ENCODE data around the gene LARP4B. TPM values are rescaled to one million over a fixed set of nuclear protein-coding genes. Genes with fewer than 3 reads are reported as not detected.

Gene LARP4B
- total and polyA plus RNA-seq, 7 experiments from 2014 or later: 31.9 to 114 (median 93.5) TPM

GRCh38 chr10:869171-869570 is 62.3 kb downstream of the LARP4B start:
- Histone ChIP-seq H3K27me3 (ENCODE audit: control insufficient read depth in 2 of 2, insufficient read depth in 2 of 2, low read length in 2 of 2) (no peaks in the 10 kb centered on the region), H3K36me3 (ENCODE audit: control insufficient read depth in 2 of 3, insufficient read depth in 3 of 3, low read length in 3 of 3) (peaks cover 0 to 47% (median 3%) of the 10 kb centered on the region in 3 experiments), H3K27ac (ENCODE audit: low read depth, low read length) (no peak overlapping the region), H3K4me3 (ENCODE audit: low read length) (no peak overlapping the region), H3K4me1 (ENCODE audit: control insufficient read depth in 2 of 2, insufficient read depth in 2 of 2, low read length in 2 of 2) (no peaks in the 10 kb centered on the region), H3K9me3 (ENCODE audit: control insufficient read depth in 2 of 3, low read length in 3 of 3) (no peaks in the 10 kb centered on the region)
- peak overlapping the region in 2 of 9 donors; percentile 18 to 24 for H3K27ac Mint-ChIP-seq
- CTCF ChIA-PET: no interaction called here
- ATAC-seq (no peak), DNase-seq (no peak)
- intact Hi-C loops (cut with micrococcal nuclease): no loop called here
- H3K4me3 Mint-ChIP-seq: no peak overlapping the region
- H3K4me1 Mint-ChIP-seq: peaks cover 18 to 43% (median 33%) of the 10 kb centered on the region in 7 donors
- H3K9me3 Mint-ChIP-seq: no peaks in the 10 kb centered on the region
- no peaks in the 10 kb centered on the region for H3K27me3 Mint-ChIP-seq
- POLR2A ChIA-PET: no interaction called here
- peaks cover 14 to 52% (median 22%) of the 10 kb centered on the region in 5 donors for H3K36me3 Mint-ChIP-seq

GRCh38 chr10:867807-868206 is 63.7 kb downstream of the LARP4B start:
- CTCF ChIA-PET: no interaction called here
- no peak overlapping the region for H3K4me3 Mint-ChIP-seq
- H3K27me3 Mint-ChIP-seq: no peaks in the 10 kb centered on the region
- H3K4me1 ChIP-seq (ENCODE audit: control insufficient read depth in 2 of 2, insufficient read depth in 2 of 2, low read length in 2 of 2): no peaks in the 10 kb centered on the region
- H3K27me3 ChIP-seq (ENCODE audit: control insufficient read depth in 2 of 2, insufficient read depth in 2 of 2, low read length in 2 of 2): no peaks in the 10 kb centered on the region
- no peaks in the 10 kb centered on the region for H3K9me3 Mint-ChIP-seq
- DNase-seq: no peak
- ATAC-seq: no peak
- POLR2A ChIA-PET: no interaction called here
- H3K27ac ChIP-seq (ENCODE audit: low read depth, low read length): no peak overlapping the region
- no peaks in the 10 kb centered on the region for H3K9me3 ChIP-seq (ENCODE audit: control insufficient read depth in 2 of 3, low read length in 3 of 3)
- H3K27ac Mint-ChIP-seq: no peak overlapping the region
- H3K4me3 ChIP-seq (ENCODE audit: low read length): no peak overlapping the region
- peaks cover 18 to 43% (median 32%) of the 10 kb centered on the region in 7 donors for H3K4me1 Mint-ChIP-seq
- peaks cover 18 to 60% (median 31%) of the 10 kb centered on the region in 5 donors for H3K36me3 Mint-ChIP-seq
- intact Hi-C loops (cut with micrococcal nuclease): no loop called here
- peaks cover 0 to 50% (median 9%) of the 10 kb centered on the region in 3 experiments for H3K36me3 ChIP-seq (ENCODE audit: control insufficient read depth in 2 of 3, insufficient read depth in 3 of 3, low read length in 3 of 3)

GRCh38 chr10:866577-866941 is 64.9 kb downstream of the LARP4B start:
- no peaks in the 10 kb centered on the region for H3K4me1 ChIP-seq (ENCODE audit: control insufficient read depth in 2 of 2, insufficient read depth in 2 of 2, low read length in 2 of 2)
- peaks cover 0 to 46% (median 12%) of the 10 kb centered on the region in 3 experiments for H3K36me3 ChIP-seq (ENCODE audit: control insufficient read depth in 2 of 3, insufficient read depth in 3 of 3, low read length in 3 of 3)
- ChIA-PET POLR2A (no interaction called here), CTCF (no interaction called here)
- no peaks in the 10 kb centered on the region for H3K27me3 ChIP-seq (ENCODE audit: control insufficient read depth in 2 of 2, insufficient read depth in 2 of 2, low read length in 2 of 2)
- H3K36me3 Mint-ChIP-seq: peaks cover 18 to 54% (median 37%) of the 10 kb centered on the region in 5 donors
- H3K4me1 Mint-ChIP-seq: peaks cover 15 to 41% (median 24%) of the 10 kb centered on the region in 7 donors
- no peak overlapping the region for H3K4me3 ChIP-seq (ENCODE audit: low read length)
- peak overlapping the region in 4 of 9 donors; percentile 1 to 41 (median 18) for H3K27ac Mint-ChIP-seq
- intact Hi-C loops (cut with micrococcal nuclease): no loop called here
- DNase-seq: no peak
- no peaks in the 10 kb centered on the region for H3K9me3 Mint-ChIP-seq
- no peak overlapping the region for H3K4me3 Mint-ChIP-seq
- H3K27ac ChIP-seq (ENCODE audit: low read depth, low read length): no peak overlapping the region
- H3K9me3 ChIP-seq (ENCODE audit: control insufficient read depth in 2 of 3, low read length in 3 of 3): no peaks in the 10 kb centered on the region
- no peak for ATAC-seq
- H3K27me3 Mint-ChIP-seq: no peaks in the 10 kb centered on the region

DNA sequence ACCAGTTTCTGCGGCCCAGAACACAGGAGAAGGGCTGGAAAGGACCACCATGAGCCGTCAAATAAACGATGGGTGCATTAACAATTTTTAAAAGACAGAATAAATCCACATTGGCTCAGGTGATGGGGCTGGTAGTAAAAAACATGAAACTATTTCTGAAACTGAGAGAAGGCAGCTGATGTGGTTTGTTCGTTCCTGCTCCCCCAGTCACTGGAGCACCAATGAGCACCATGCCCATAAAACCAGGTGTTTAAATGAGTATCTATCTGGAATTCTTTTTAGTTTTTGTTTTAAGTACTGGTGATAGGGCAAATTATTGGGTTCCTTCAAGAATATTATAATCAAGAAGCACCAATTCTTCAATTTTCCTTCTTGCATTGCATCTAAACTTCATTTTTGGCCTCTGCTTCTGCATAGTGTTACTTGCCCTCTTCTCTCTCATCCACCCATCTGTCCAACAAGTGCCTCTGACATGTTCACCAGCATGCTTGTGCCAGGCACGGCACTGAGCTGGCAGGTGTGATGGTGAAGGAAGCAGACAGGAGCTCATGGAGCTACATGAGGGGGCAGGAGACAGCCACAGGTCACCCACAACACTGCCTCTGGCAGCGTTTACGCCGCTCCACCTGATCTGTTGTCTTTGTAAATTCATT is 65.5 kb downstream of the LARP4B start:
- H3K9me3 Mint-ChIP-seq: no peaks in the 10 kb centered on the region
- no peaks in the 10 kb centered on the region for H3K9me3 ChIP-seq (ENCODE audit: control insufficient read depth in 2 of 3, low read length in 3 of 3)
- no peak overlapping the region for H3K4me3 Mint-ChIP-seq
- peaks cover 0 to 41% (median 12%) of the 10 kb centered on the region in 3 experiments for H3K36me3 ChIP-seq (ENCODE audit: control insufficient read depth in 2 of 3, insufficient read depth in 3 of 3, low read length in 3 of 3)
- intact Hi-C loops (cut with micrococcal nuclease): no loop called here
- no peak overlapping the region for H3K4me3 ChIP-seq (ENCODE audit: low read length)
- ChIA-PET CTCF (no interaction called here), POLR2A (no interaction called here)
- peaks cover 15 to 40% (median 20%) of the 10 kb centered on the region in 7 donors for H3K4me1 Mint-ChIP-seq
- ATAC-seq: no peak
- H3K36me3 Mint-ChIP-seq: peaks cover 16 to 54% (median 40%) of the 10 kb centered on the region in 5 donors
- no peak for DNase-seq
- H3K27ac ChIP-seq (ENCODE audit: low read depth, low read length): no peak overlapping the region
- no peaks in the 10 kb centered on the region for H3K4me1 ChIP-seq (ENCODE audit: control insufficient read depth in 2 of 2, insufficient read depth in 2 of 2, low read length in 2 of 2)
- H3K27ac Mint-ChIP-seq: peak overlapping the region in 5 of 9 donors; percentile 1 to 46 (median 16)
- H3K27me3 ChIP-seq (ENCODE audit: control insufficient read depth in 2 of 2, insufficient read depth in 2 of 2, low read length in 2 of 2): no peaks in the 10 kb centered on the region
- no peaks in the 10 kb centered on the region for H3K27me3 Mint-ChIP-seq

DNA sequence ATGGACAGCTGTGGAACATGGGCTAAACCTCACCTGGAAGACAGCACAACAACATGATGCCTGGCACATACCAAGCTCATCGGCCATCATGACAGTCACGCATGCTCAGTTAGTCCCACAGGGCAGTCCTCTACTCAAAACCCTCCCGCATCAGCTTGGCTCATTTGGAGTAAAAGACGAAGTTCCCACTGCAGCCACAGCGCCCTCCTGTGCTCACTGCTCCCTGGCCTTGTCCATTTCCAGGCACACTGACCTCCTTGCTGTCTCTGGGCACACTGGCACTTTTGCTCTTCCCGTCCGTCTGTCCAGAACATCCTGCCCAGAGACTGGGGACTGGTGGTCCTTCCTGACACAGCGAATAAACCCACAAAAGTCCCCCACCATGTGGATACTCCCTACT is 66.2 kb downstream of the LARP4B start:
- Mint-ChIP-seq H3K27ac (peak overlapping the region in 3 of 9 donors; percentile 28 to 73 (median 44)), H3K4me3 (no peak overlapping the region), H3K36me3 (peaks cover 9 to 55% (median 39%) of the 10 kb centered on the region in 5 donors), H3K4me1 (peaks cover 12 to 33% (median 16%) of the 10 kb centered on the region in 7 donors), H3K27me3 (no peaks in the 10 kb centered on the region), H3K9me3 (no peaks in the 10 kb centered on the region)
- no peaks in the 10 kb centered on the region for H3K27me3 ChIP-seq (ENCODE audit: control insufficient read depth in 2 of 2, insufficient read depth in 2 of 2, low read length in 2 of 2)
- ChIA-PET POLR2A (no interaction called here), CTCF (no interaction called here)
- no peak for DNase-seq
- no peak overlapping the region for H3K4me3 ChIP-seq (ENCODE audit: low read length)
- peaks cover 0 to 38% (median 12%) of the 10 kb centered on the region in 3 experiments for H3K36me3 ChIP-seq (ENCODE audit: control insufficient read depth in 2 of 3, insufficient read depth in 3 of 3, low read length in 3 of 3)
- H3K4me1 ChIP-seq (ENCODE audit: control insufficient read depth in 2 of 2, insufficient read depth in 2 of 2, low read length in 2 of 2): no peaks in the 10 kb centered on the region
- no peak overlapping the region for H3K27ac ChIP-seq (ENCODE audit: low read depth, low read length)
- no peaks in the 10 kb centered on the region for H3K9me3 ChIP-seq (ENCODE audit: control insufficient read depth in 2 of 3, low read length in 3 of 3)
- intact Hi-C loops (cut with micrococcal nuclease): no loop called here
- no peak for ATAC-seq

DNA sequence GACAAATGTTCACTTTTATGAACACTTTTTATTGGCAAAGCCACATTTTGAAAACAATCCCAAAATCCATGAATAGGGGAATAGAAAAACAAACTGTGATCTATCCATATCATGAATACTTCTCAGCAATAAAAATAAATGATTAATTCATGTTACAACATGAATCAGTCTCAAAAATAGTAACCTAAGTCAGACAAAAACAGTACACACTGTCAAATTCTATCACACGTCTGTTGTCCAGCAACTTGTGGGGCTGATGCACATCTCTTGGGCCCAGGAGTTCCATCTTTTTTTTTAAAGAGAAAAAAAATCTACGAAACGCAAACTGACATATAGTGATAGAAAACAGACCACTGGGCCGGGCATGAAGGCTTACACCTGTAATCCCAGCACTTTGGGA is 71.0 kb downstream of the LARP4B start:
- Histone ChIP-seq H3K4me1 (ENCODE audit: control insufficient read depth in 2 of 2, insufficient read depth in 2 of 2, low read length in 2 of 2) (no peaks in the 10 kb centered on the region), H3K9me3 (ENCODE audit: control insufficient read depth in 2 of 3, low read length in 3 of 3) (no peaks in the 10 kb centered on the region), H3K36me3 (ENCODE audit: control insufficient read depth in 2 of 3, insufficient read depth in 3 of 3, low read length in 3 of 3) (peaks cover 0 to 53% (median 15%) of the 10 kb centered on the region in 3 experiments), H3K27ac (ENCODE audit: low read depth, low read length) (no peak overlapping the region), H3K27me3 (ENCODE audit: control insufficient read depth in 2 of 2, insufficient read depth in 2 of 2, low read length in 2 of 2) (no peaks in the 10 kb centered on the region), H3K4me3 (ENCODE audit: low read length) (no peak overlapping the region)
- peak overlapping the region in 1 of 9 donors; percentile 19 for H3K27ac Mint-ChIP-seq
- ChIA-PET CTCF (interaction anchor here (0.8 kb wide), 1 partner anchor 55 kb away, joined by 4 read pairs; no protein-coding TSS in a partner anchor), POLR2A (no interaction called here)
- H3K9me3 Mint-ChIP-seq: no peaks in the 10 kb centered on the region
- peaks cover 8 to 50% (median 33%) of the 10 kb centered on the region in 7 donors for H3K4me1 Mint-ChIP-seq
- H3K27me3 Mint-ChIP-seq: no peaks in the 10 kb centered on the region
- peaks cover 4 to 69% (median 48%) of the 10 kb centered on the region in 5 donors for H3K36me3 Mint-ChIP-seq
- H3K4me3 Mint-ChIP-seq: no peak overlapping the region
- ATAC-seq (no peak), DNase-seq (no peak)
- intact Hi-C loops (cut with micrococcal nuclease): no loop called here
